Stimulated activated naive CD8-positive, alpha-beta T cell treated with anti-CD3 and anti-CD28 coated beads, Interleukin-15, Interleukin-2, amounts not matched to agents 100 ng/mL and 50 ng/mL, for 24 hours (primary cell): ENCODE measurements around the gene THBS1.

Source experiments
- H3K27ac Mint-ChIP-seq: one replicate; pipeline ENCODE4 v1.8.0; 2021; ENCODE audit warnings: mild to moderate bottlenecking, mixed read lengths
- H3K27me3 Mint-ChIP-seq: one replicate; pipeline ENCODE4 v1.8.0; 2021; ENCODE audit warnings: mixed read lengths
- H3K36me3 Mint-ChIP-seq: one replicate; pipeline ENCODE4 v1.8.0; 2021; ENCODE audit warnings: low read depth, mixed read lengths
- H3K4me1 Mint-ChIP-seq: one replicate; pipeline ENCODE4 v1.8.0; 2021; ENCODE audit warnings: low read depth, mixed read lengths
- H3K4me3 Mint-ChIP-seq: one replicate; pipeline ENCODE4 v1.8.0; 2021; ENCODE audit warnings: mild to moderate bottlenecking, mixed read lengths
- H3K9me3 Mint-ChIP-seq: one replicate; pipeline ENCODE4 v1.8.0; 2021; ENCODE audit warnings: mixed read lengths

THBS1 gene

GRCh38 chr15:39582286-39582976 is 1.6 kb downstream of the THBS1 start:
- Mint-ChIP-seq H3K27ac (no peak overlapping the region), H3K36me3 (no peaks in the 10 kb centered on the region), H3K4me1 (peaks cover 15% of the 10 kb centered on the region), H3K9me3 (no peaks in the 10 kb centered on the region), H3K27me3 (peaks cover 48% of the 10 kb centered on the region), H3K4me3 (no peak overlapping the region)

DNA sequence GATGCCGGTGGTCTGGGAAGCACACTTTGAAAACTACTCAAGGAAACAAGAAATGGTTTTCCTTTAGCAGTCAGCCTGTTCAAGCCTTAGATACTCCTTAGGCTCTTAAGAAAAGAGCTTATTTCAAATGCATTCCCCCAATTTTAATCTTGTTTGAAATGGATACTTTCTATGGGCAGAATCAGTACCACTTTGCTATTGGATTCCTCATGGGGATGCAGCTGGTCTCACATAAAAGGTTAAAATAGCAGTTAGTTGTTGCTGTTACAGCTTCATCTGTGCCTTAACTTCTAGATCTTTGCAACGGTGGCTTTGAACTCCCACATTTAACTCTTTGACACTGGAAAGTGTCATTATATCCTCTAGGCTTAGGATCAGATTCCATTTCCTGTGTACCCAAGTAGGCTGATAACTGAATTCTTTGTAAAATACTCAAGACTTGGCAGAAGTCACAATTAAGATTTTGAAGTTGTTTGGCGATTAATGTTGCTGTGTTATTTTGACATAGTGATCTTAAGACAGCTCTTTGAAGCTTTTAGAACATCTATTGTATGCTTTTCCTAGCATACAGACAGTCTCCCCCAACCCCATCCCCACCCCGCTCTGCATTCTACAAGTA is 2.2 kb downstream of the THBS1 start:
- H3K36me3 Mint-ChIP-seq = no peaks in the 10 kb centered on the region
- peaks cover 45% of the 10 kb centered on the region for H3K27me3 Mint-ChIP-seq
- H3K4me1 Mint-ChIP-seq = peaks cover 15% of the 10 kb centered on the region
- no peaks in the 10 kb centered on the region for H3K9me3 Mint-ChIP-seq
- H3K4me3 Mint-ChIP-seq = no peak overlapping the region
- no peak overlapping the region for H3K27ac Mint-ChIP-seq

DNA sequence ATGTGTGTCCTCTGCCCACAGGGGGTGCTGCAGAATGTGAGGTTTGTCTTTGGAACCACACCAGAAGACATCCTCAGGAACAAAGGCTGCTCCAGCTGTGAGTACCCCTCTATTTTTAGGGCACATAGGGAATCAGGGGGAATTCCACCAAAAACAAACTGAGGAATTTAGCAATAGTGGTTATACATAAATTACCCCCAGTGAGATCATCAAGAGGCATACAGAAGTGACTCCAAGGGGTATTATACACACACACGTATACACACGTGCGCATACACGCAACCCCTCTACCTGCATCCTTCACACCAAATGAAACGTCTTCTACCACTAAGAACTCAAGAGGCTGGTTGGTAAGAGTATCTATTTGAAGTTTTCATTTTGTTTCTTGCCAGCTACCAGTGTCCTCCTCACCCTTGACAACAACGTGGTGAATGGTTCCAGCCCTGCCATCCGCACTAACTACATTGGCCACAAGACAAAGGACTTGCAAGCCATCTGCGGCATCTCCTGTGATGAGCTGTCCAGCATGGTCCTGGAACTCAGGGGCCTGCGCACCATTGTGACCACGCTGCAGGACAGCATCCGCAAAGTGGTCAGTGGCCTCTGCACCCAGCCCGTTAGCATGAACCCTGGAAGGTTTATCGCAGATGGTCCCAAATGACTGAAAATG is 2.9 kb downstream of the THBS1 start:
- Mint-ChIP-seq H3K27me3 (peaks cover 39% of the 10 kb centered on the region), H3K36me3 (no peaks in the 10 kb centered on the region), H3K27ac (no peak overlapping the region), H3K4me1 (peaks cover 15% of the 10 kb centered on the region), H3K9me3 (no peaks in the 10 kb centered on the region), H3K4me3 (no peak overlapping the region)

DNA sequence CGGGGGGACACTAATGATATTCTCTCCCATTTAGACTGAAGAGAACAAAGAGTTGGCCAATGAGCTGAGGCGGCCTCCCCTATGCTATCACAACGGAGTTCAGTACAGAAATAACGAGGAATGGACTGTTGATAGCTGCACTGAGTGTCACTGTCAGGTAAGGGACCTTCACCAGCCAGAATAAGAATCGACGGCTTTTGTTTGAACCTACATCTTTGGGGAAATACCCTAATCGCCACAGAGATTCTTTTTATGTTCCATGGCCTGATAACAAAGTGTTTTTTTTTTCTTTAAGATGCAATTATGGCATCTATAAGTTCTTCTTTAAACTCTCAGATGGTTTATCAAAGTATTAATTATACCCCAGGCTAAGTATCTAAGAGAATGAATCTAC is 3.4 kb downstream of the THBS1 start:
- Mint-ChIP-seq H3K27me3 (peaks cover 33% of the 10 kb centered on the region), H3K4me1 (peaks cover 15% of the 10 kb centered on the region), H3K4me3 (no peak overlapping the region), H3K27ac (no peak overlapping the region), H3K9me3 (no peaks in the 10 kb centered on the region), H3K36me3 (no peaks in the 10 kb centered on the region)

GRCh38 chr15:39584662-39585388 is 3.9 kb downstream of the THBS1 start:
- H3K27me3 Mint-ChIP-seq = peaks cover 28% of the 10 kb centered on the region
- no peaks in the 10 kb centered on the region for H3K9me3 Mint-ChIP-seq
- H3K27ac Mint-ChIP-seq = no peak overlapping the region
- H3K4me1 Mint-ChIP-seq = peaks cover 13% of the 10 kb centered on the region
- no peaks in the 10 kb centered on the region for H3K36me3 Mint-ChIP-seq
- H3K4me3 Mint-ChIP-seq = no peak overlapping the region

- H3K27ac Mint-ChIP-seq = no peak overlapping the region
- no peaks in the 10 kb centered on the region for H3K9me3 Mint-ChIP-seq
- peaks cover 26% of the 10 kb centered on the region for H3K27me3 Mint-ChIP-seq
- H3K4me1 Mint-ChIP-seq = peaks cover 10% of the 10 kb centered on the region
- no peak overlapping the region for H3K4me3 Mint-ChIP-seq
- H3K36me3 Mint-ChIP-seq = no peaks in the 10 kb centered on the region
Observed at GRCh38 chr15:39585389-39585841, 4.5 kb downstream of the THBS1 start.

- H3K4me3 Mint-ChIP-seq = no peak overlapping the region
- H3K27me3 Mint-ChIP-seq = peaks cover 26% of the 10 kb centered on the region
- peaks cover 10% of the 10 kb centered on the region for H3K4me1 Mint-ChIP-seq
- peak overlapping the region; percentile 17 for H3K27ac Mint-ChIP-seq
- H3K36me3 Mint-ChIP-seq = no peaks in the 10 kb centered on the region
- no peaks in the 10 kb centered on the region for H3K9me3 Mint-ChIP-seq
Observed at GRCh38 chr15:39585871-39586301, 5.0 kb downstream of the THBS1 start.

- H3K27me3 Mint-ChIP-seq = peaks cover 21% of the 10 kb centered on the region
- H3K27ac Mint-ChIP-seq = peak overlapping the region; percentile 17
- H3K4me3 Mint-ChIP-seq = no peak overlapping the region
- H3K4me1 Mint-ChIP-seq = peaks cover 4% of the 10 kb centered on the region
- no peaks in the 10 kb centered on the region for H3K9me3 Mint-ChIP-seq
- no peaks in the 10 kb centered on the region for H3K36me3 Mint-ChIP-seq
Observed at GRCh38 chr15:39586387-39587095, 5.7 kb downstream of the THBS1 start.

DNA sequence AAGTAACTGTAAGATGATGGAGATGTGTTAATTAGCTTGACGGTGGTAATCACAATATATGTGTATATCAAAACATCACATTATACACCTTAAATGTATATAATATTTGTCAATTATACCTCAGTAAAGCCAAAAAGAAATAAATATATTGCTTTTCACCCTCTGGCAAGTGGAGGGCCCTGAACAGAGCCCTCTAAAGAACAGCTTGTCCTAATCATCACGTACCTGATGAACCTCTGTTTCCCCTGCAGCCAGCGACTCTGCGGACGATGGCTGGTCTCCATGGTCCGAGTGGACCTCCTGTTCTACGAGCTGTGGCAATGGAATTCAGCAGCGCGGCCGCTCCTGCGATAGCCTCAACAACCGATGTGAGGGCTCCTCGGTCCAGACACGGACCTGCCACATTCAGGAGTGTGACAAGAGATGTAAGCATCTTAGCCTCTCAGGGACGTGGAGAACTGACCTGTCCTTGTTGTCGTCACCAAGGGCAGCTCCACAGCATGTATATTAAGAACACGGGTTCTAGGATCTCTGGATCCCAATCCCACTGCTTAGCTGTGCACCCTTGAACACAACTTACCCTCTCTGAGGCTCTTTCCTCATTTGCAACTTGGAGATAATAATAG is 6.3 kb downstream of the THBS1 start:
- no peak overlapping the region for H3K27ac Mint-ChIP-seq
- H3K36me3 Mint-ChIP-seq = no peaks in the 10 kb centered on the region
- peaks cover 3% of the 10 kb centered on the region for H3K4me1 Mint-ChIP-seq
- H3K4me3 Mint-ChIP-seq = no peak overlapping the region
- H3K27me3 Mint-ChIP-seq = peaks cover 14% of the 10 kb centered on the region
- H3K9me3 Mint-ChIP-seq = no peaks in the 10 kb centered on the region

GRCh38 chr15:39587731-39588530 is 7.1 kb downstream of the THBS1 start:
- no peak overlapping the region for H3K27ac Mint-ChIP-seq
- H3K4me3 Mint-ChIP-seq = no peak overlapping the region
- peaks cover 3% of the 10 kb centered on the region for H3K4me1 Mint-ChIP-seq
- H3K27me3 Mint-ChIP-seq = peaks cover 10% of the 10 kb centered on the region
- no peaks in the 10 kb centered on the region for H3K9me3 Mint-ChIP-seq
- no peaks in the 10 kb centered on the region for H3K36me3 Mint-ChIP-seq

DNA sequence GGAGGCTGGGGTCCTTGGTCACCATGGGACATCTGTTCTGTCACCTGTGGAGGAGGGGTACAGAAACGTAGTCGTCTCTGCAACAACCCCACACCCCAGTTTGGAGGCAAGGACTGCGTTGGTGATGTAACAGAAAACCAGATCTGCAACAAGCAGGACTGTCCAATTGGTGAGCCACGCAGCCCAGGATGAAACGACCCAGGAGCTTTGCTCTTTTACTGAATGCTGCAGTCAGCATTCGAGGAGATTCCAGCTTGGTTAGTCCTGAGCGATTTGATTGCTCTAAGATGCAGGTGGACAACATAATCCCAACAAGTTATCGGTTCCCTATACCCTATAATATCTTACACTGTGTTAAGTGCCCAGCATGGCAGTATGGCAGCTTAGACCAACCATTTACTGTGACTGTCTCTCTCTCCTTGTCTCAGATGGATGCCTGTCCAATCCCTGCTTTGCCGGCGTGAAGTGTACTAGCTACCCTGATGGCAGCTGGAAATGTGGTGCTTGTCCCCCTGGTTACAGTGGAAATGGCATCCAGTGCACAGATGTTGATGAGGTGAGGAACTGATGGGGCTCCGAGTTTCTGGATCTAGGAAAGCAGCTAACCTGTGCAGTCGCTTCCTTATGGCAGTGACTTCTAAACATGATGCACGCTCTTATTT is 7.8 kb downstream of the THBS1 start:
- Mint-ChIP-seq H3K27ac (no peak overlapping the region), H3K9me3 (no peaks in the 10 kb centered on the region), H3K4me3 (no peak overlapping the region), H3K27me3 (peaks cover 3% of the 10 kb centered on the region), H3K36me3 (peaks cover under 1% of the 10 kb centered on the region), H3K4me1 (peaks cover under 1% of the 10 kb centered on the region)

- H3K4me1 Mint-ChIP-seq = peaks cover 7% of the 10 kb centered on the region
- H3K9me3 Mint-ChIP-seq = no peaks in the 10 kb centered on the region
- peaks cover 3% of the 10 kb centered on the region for H3K27me3 Mint-ChIP-seq
- peaks cover 4% of the 10 kb centered on the region for H3K36me3 Mint-ChIP-seq
- no peak overlapping the region for H3K27ac Mint-ChIP-seq
- H3K4me3 Mint-ChIP-seq = no peak overlapping the region
Observed at GRCh38 chr15:39589193-39589814, 8.4 kb downstream of the THBS1 start.
